T follicular helper cell (primary cell): ENCODE data around the gene LHX4.

Experiments
- DNase-seq: peaks from one replicate; pipeline ENCODE4 v3.0.0-alpha.2; 2020; ENCODE audit warnings: low read depth

LHX4 gene

GRCh38 chr1:180257486-180257885, 27.4 kb downstream of the LHX4 start:
- no peak for DNase-seq

DNA sequence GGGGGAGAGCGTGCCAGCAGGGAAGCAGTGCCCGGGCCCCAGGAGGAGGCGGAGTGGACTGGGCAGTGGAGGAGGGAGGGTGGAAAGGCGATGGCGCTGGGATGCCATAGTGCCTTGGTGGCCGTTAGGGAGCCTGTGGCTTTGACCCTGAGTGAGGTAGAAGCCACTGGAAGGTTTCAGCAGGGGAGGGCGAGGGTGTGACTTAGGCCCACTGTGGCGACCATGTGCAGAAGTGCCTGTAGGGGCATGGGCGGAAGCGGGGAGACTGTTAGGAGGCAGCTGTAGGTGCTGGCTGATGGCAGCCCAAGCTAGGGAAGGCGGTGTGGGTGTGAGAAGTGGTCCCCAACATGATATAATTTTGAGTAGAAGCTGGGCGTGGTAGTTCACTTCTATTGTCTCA, 28.2 kb downstream of the LHX4 start:
- no peak for DNase-seq

- DNase-seq = no peak
Observed at GRCh38 chr1:180258935-180259334, 28.9 kb downstream of the LHX4 start.

GRCh38 chr1:180259431-180260338, 29.6 kb downstream of the LHX4 start:
- no peak for DNase-seq

- no peak for DNase-seq
Observed at GRCh38 chr1:180260541-180260940, 30.5 kb downstream of the LHX4 start.

- no peak for DNase-seq
Observed at GRCh38 chr1:180261030-180261429, 31.0 kb downstream of the LHX4 start.

GRCh38 chr1:180261524-180262155, 31.6 kb downstream of the LHX4 start:
- no peak for DNase-seq

GRCh38 chr1:180262628-180263488, 32.8 kb downstream of the LHX4 start:
- no peak for DNase-seq

- no peak for DNase-seq
Observed at GRCh38 chr1:180264595-180264994, 34.5 kb downstream of the LHX4 start.

DNA sequence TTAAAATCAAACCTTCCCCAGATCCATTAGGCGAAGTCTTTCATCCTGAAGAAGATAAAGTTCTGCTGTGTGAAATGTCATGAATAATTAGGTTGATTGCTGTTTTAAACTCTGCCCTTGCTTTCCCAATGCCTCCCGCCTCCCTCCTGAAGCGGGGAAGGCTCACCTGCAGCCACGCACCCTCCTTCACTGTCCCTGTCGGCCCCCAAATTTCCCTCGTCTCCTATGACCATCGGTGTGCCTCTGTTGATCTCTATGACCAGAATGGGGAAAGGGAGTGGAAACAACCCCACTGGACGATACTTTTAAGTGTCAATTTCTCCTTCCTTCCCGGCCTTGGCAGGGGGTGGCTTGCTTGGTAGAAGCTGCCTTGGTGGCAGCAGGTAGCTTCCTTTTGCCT, 35.1 kb downstream of the LHX4 start:
- no peak for DNase-seq

DNA sequence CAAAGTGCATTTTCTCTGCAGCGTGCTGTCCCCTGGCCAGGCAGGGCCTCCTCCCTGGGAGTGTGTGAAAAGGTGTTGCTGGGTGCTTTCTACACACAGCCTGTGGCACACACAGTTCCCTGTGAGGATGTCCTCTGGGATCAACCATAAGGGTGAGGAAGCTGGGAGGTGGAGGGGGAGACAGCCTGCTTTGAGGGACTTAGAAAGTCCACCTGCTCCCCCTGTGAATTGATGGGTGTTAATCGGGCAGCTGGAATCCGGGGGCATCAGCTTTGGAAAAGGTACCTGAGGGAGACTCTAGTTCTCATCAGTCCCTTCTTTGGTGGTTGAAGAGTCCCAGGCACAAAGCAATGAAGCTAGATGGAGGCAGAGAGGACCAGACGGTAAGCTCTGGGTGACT, 35.8 kb downstream of the LHX4 start:
- DNase-seq = no peak

- no peak for DNase-seq
Observed at GRCh38 chr1:180266275-180267210, 36.5 kb downstream of the LHX4 start.

DNA sequence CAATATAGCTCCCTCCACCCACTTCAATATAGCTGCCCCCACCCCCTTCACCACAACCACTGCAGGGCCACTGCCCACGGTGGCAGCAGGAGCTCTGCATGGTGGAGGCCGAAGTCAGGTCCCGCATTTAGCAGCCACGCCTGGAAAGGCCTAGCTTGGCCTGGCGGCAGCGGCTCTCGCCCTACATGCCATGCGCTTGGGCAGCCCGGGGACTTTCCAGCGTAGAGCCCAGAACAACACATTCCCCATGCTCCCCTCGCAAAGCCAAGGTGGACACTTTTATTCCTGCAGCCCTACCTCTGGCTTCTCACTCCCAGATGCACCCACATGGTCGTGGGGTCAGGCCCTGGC, 37.1 kb downstream of the LHX4 start:
- DNase-seq = no peak

DNA sequence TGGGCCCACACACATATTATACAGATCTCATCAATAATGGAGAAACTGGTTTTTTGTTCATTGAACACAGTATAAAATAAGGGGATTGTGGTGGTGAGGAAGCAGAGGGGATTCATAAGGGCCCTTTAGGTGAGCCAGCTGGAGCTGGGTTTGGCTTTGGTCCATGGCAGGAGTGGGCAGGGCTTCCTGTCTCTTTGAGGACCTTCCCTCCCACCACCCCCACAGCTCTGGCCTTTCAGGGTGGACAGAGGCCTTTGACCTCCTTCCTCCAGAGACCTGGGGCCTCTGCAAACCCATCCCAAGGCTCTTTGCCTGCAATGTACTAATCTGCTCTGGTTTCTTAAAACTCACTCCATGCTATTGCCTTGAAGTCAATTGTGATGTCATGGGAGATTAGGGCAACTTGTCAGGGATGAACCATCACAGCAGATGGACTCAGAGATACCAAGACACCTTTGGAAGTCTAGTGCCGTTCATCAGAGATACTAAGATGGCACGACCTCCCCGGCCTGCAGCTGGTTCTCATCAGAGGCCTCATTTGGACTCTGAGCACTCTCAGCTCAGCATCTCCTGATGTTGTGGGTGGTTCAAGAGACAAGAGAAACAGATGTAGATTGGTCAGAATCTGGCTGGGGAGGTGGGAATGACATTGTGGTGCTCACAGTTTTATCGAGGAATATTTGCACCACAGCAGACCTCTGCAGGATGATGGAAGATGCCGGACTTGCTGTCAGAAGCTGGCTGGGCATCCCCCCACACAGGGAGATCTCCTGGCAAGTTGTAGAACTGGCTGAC, 37.9 kb downstream of the LHX4 start:
- no peak for DNase-seq

GRCh38 chr1:180268556-180269075, 38.6 kb downstream of the LHX4 start:
- DNase-seq = no peak

- DNase-seq = no peak
Observed at GRCh38 chr1:180269645-180270529, 39.8 kb downstream of the LHX4 start.

- no peak for DNase-seq
Observed at GRCh38 chr1:180270530-180271271, 40.6 kb downstream of the LHX4 start.
